ENCODE measurements around the gene PRKCE.
"Not testable (repeated sequence)": the region's sequence is repeated elsewhere in the genome, so short reads cannot be mapped to it uniquely, and the experiment has no call there.

PRKCE gene

DNA sequence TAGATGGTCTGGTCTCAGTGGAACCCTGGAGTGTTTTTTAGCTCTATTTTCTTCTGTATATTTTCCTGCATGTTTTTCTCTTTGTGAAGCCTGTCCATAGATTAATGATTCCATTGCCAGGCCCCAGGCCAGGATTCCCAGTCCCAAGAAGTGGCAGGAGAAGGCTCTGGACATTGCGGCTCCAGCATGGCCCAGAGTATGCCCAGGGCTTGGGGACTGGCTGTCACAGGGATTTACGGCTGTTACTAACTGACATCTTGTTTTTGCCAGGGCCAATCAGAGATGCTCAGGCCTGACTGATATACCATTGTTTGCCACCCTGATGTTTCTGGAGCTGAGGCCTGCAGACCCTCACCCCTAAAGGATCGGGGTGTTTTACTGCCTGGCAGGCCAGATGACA lies 59.0 kb downstream of the PRKCE start:
- no peak overlapping the region for H3K4me3 ChIP-seq (ENCODE audit: low read length)
- TF ChIP-seq, protein P1, sequence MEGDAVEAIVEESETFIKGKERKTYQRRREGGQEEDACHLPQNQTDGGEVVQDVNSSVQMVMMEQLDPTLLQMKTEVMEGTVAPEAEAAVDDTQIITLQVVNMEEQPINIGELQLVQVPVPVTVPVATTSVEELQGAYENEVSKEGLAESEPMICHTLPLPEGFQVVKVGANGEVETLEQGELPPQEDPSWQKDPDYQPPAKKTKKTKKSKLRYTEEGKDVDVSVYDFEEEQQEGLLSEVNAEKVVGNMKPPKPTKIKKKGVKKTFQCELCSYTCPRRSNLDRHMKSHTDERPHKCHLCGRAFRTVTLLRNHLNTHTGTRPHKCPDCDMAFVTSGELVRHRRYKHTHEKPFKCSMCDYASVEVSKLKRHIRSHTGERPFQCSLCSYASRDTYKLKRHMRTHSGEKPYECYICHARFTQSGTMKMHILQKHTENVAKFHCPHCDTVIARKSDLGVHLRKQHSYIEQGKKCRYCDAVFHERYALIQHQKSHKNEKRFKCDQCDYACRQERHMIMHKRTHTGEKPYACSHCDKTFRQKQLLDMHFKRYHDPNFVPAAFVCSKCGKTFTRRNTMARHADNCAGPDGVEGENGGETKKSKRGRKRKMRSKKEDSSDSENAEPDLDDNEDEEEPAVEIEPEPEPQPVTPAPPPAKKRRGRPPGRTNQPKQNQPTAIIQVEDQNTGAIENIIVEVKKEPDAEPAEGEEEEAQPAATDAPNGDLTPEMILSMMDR (conservative IDR thresholded peaks at IDR 0.05; ENCODE audit: low read depth, low read length): no peak
- DNase-seq (ENCODE audit: low read depth): no peak

DNA sequence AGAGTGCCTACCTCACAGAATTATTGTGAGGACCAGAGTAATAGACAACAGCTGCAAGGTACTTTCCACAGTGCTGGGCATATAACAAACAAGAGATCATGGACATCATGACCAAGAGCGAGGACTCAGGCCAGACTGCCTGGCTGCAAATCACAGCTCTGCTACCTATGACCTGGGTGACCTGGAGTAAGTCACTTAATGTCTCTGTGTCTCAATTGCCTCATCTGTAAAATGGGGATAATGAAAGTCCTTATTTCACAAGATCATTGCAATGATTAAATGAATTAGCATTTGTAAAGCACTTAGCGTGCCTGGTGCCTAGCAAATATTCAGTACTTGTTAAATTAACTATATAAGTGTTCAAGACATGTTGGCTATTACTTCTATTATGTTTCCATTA lies 59.7 kb downstream of the PRKCE start:
- TF ChIP-seq, protein P1 (conservative IDR thresholded peaks at IDR 0.05; ENCODE audit: low read depth, low read length): no peak
- no peak for DNase-seq (ENCODE audit: low read depth)
- H3K4me3 ChIP-seq (ENCODE audit: low read length): no peak overlapping the region

DNA sequence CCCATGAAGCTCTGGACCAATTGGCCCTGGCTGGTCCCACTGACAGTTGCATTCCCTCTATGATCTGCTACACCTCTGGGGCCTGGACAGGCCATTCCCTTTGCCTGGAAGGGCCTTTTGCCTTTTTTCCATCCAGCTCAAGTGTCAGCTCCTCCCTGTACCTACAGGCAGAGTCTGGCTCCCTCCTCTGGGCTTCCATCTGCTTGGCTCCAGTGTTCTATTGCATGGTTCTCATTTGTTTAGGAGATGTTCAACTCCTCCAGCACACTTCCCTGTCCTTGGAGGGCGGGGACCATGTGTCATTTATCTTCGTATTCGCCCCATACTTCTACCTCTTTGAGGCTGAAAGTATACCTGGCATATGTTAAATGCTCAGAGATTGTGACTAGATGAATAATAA lies 61.1 kb downstream of the PRKCE start:
- DNase-seq (ENCODE audit: low read depth): no peak
- TF ChIP-seq, protein P1 (conservative IDR thresholded peaks at IDR 0.05; ENCODE audit: low read depth, low read length): no peak
- H3K4me3 ChIP-seq (ENCODE audit: low read length): no peak overlapping the region

DNA sequence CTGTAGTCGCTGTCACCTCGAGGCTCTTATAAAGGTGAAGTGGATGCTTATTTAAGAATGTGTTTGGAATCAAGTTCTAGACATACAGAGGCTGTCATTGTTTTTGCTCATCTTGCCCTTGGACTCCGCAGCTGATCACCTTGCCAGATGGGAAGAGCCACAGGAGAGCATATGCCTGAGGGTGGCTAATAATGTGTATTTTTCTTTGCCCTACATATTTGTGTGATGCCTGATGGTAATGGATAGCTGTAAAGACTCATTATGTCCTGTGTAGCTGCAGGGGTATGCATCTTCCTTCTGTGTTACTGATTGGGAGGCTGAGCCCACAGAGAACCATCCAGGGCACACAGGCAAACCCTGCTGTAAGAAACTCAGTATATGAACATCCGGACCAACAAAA lies 61.7 kb downstream of the PRKCE start:
- no peak overlapping the region for H3K4me3 ChIP-seq (ENCODE audit: low read length)
- DNase-seq (ENCODE audit: low read depth): no peak
- TF ChIP-seq, protein P1 (conservative IDR thresholded peaks at IDR 0.05; ENCODE audit: low read depth, low read length): no peak

DNA sequence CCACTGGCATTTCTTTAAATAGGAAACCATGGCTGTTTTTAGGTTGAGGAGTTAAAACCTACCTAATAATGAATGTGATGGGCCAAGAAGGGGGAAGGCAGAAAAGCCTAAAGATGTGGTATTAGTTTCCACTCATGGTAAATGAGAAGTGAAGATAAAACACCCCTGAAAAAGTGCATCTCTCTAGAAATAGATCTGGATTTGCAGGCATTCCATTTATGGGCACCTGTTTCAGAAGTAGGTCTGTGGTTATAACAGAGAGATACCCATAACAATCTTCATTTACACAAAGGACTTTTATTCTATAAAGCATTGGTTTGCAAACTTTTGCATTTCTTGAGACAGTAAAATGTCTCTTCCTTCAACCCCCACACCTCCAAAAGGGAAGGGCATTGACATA lies 62.1 kb downstream of the PRKCE start:
- TF ChIP-seq, protein P1 (conservative IDR thresholded peaks at IDR 0.05; ENCODE audit: low read depth, low read length): no peak
- H3K4me3 ChIP-seq (ENCODE audit: low read length): no peak overlapping the region
- no peak for DNase-seq (ENCODE audit: low read depth)

DNA sequence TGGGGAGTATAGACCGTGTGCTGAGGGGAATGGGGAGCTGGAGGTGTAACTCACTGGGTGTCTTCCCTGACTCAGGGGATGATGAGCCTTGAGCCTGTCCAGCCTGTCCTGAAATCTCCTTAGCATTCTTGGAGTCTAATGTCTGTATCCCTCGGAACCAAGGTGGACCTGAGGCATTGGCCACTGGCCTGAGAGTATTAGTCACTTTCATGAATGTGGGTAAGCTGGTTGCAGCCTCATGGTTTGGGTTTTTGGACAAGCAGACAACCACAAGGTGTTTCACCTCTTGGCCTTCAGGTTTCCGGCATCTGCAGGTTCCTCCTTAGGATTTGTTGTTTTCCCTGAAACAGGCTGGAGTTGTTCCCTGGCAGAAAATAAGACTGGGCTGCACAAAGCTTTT lies 63.2 kb downstream of the PRKCE start:
- H3K4me3 ChIP-seq (ENCODE audit: low read length): no peak overlapping the region
- DNase-seq (ENCODE audit: low read depth): no peak
- TF ChIP-seq, protein P1 (conservative IDR thresholded peaks at IDR 0.05; ENCODE audit: low read depth, low read length): no peak

DNA sequence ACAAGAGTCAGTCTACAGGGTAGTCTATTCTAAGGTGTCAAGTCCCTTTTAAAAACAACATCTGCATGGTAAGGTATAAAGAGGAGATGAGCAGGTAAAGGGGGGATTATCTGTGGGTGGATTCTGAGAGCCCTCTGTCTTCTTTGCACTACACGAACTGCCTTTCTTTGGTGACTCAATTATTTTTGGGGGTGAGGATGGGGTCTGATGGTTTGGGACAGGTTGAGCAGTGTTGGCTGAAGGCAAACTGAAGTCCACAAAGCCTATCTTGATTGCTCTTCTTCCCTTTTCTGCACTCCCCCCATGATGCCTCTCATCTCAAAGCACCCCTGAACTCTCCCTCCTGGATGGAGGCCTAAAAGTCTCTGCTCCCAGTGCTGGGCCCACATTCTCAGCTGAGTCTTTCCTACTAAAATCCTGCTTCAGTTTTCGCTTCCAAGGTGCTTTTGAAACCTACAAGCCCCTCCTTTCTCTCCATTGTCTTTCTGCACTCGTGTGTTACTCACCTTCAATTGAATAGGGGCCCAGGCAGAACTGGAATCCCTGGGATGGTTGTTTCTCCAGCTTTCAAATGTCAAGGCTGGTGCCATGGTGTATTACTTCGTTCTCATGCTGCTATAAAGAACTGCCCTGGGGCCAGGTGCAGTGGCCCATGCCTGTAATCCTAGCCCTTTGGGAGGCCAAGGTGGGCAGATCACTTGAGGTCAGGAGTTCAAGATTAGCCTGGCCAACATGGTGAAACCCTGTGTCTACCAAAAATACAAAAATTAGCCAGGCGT lies 64.3 kb downstream of the PRKCE start:
- no peak for DNase-seq (ENCODE audit: low read depth)
- TF ChIP-seq, protein P1 (conservative IDR thresholded peaks at IDR 0.05; ENCODE audit: low read depth, low read length): no peak
- no peak overlapping the region for H3K4me3 ChIP-seq (ENCODE audit: low read length)

DNA sequence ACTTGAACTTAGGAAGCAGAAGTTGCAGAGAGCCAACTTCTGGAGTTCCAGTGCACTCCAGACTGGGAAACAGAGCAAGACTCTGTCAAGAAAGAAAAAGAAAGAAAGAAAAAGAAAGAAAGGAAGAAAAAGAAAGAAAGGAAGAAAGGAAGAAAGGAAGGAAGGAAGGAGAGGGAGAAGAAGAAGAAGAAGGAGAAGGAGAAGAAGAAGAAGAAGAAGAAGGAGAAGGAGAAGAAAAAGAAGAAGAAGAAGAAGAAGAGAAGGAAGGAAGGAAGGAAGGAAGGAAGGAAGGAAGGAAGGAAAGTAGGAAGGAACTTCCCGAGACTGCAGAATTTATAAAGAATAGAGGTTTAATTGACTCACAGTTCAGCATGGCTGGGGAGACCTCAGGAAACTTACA lies 65.0 kb downstream of the PRKCE start:
- not testable (repeated sequence) for H3K4me3 ChIP-seq (ENCODE audit: low read length); DNase-seq (ENCODE audit: low read depth)
